Hepatocyte (in vitro differentiated cells): ENCODE data around the gene TBX18. TPM values are rescaled to one million over a fixed set of nuclear protein-coding genes. Genes with fewer than 3 reads are reported as not detected.

ENCODE experiments used
- DNase-seq: peaks from one replicate; pipeline ENCODE4 v3.0.0-alpha.2; 2016; ENCODE audit warnings: low spot score
- H2AFZ ChIP-seq: fragments of 200-600 bp; sonication (generic); 2 replicates; pipeline ENCODE4 v1.6.0; 2016; ENCODE audit warnings: antibody characterized with exemption, mild to moderate bottlenecking
- H3K27ac ChIP-seq: fragments of 200-600 bp; sonication (generic); 2 replicates; pipeline ENCODE4 v1.5.1; 2016; ENCODE audit warnings: mild to moderate bottlenecking
- H3K27me3 ChIP-seq: fragments of 200-600 bp; sonication (generic); 2 replicates; pipeline ENCODE4 v1.6.1; 2016
- H3K36me3 ChIP-seq: fragments of 200-600 bp; sonication (generic); replicated peaks from 2 replicates; pipeline ENCODE4 v1.5.1; 2016; ENCODE audit warnings: low read depth; ENCODE audit not compliant: insufficient read depth
- H3K4me1 ChIP-seq: fragments of 200-600 bp; sonication (generic); 2 replicates; pipeline ENCODE4 v1.5.1; 2016; ENCODE audit warnings: mild to moderate bottlenecking, moderate library complexity; ENCODE audit not compliant: insufficient read depth
- H3K4me2 ChIP-seq: fragments of 200-600 bp; sonication (generic); 2 replicates; pipeline ENCODE4 v1.6.0; 2016
- H3K4me3 ChIP-seq: fragments of 200-600 bp; sonication (generic); 2 replicates; pipeline ENCODE4 v1.5.1; 2016; ENCODE audit warnings: mild to moderate bottlenecking
- H3K79me2 ChIP-seq: fragments of 200-600 bp; sonication (generic); 2 replicates; pipeline ENCODE4 v1.6.0; 2017; ENCODE audit warnings: mild to moderate bottlenecking
- H3K9me2 ChIP-seq: fragments of 200-600 bp; sonication (generic); replicated peaks from 2 replicates; pipeline ENCODE4 v1.6.0; 2017; ENCODE audit warnings: mild to moderate bottlenecking; ENCODE audit not compliant: insufficient read depth
- H3K9me3 ChIP-seq: fragments of 200-600 bp; sonication (generic); 2 replicates; pipeline ENCODE4 v1.5.1; 2016; ENCODE audit warnings: low read depth, mild to moderate bottlenecking
- H4K20me1 ChIP-seq: fragments of 200-600 bp; sonication (generic); 2 replicates; pipeline ENCODE4 v1.6.0; 2016; ENCODE audit warnings: mild to moderate bottlenecking; ENCODE audit not compliant: insufficient read depth, poor library complexity, severe bottlenecking
- EZH2 ChIP-seq: fragments of 200-600 bp; sonication (generic); IDR thresholded peaks from 2 replicates; pipeline ENCODE4 v1.6.1; 2016; ENCODE audit warnings: antibody characterized with exemption, mild to moderate bottlenecking, borderline replicate concordance
- EZH2phosphoT487 ChIP-seq: fragments of 200-600 bp; sonication (generic); IDR thresholded peaks from one replicate; pipeline ENCODE4 v1.6.1; 2018; ENCODE audit warnings: antibody characterized with exemption, mild to moderate bottlenecking, low read depth, moderate library complexity; ENCODE audit not compliant: unreplicated experiment, severe bottlenecking
- WGBS: methylation state at CpG from one replicate; pipeline ENCODE4 v1.1.6; 2016; ENCODE audit warnings: low lambda C conversion rate; ENCODE audit errors: missing lambda C conversion rate; 5-methylcytosine and 5-hydroxymethylcytosine counted together
- polyA plus RNA-seq: library from polyadenylated mRNA; unstranded; fragments of >200 nt; fragmentation: Nextera tagmentation; extraction: Ambion mirVana; gene quantifications from 2 replicates; pipeline ENCODE4 v1.2.1, GENCODE V29; 2016
- total RNA-seq: library from RNA; depleted of rRNA; stranded (reverse); fragments of >200 nt; gene quantifications from 2 replicates; pipeline ENCODE4 v1.2.3, GENCODE V29; 2014
- TF ChIP-seq, protein P1 (sequence below): fragments of 200-600 bp; sonication (generic); IDR thresholded peaks from 2 replicates; pipeline ENCODE4 v1.5.1; 2016; ENCODE audit warnings: antibody characterized with exemption, mild to moderate bottlenecking; ENCODE audit not compliant: poor library complexity

TBX18 gene
- total and polyA plus RNA-seq, 2 experiments from 2014 or later: 0.37 to 1.3 TPM

GRCh38 chr6:84652356-84653026 is 111.9 kb downstream of the TBX18 start:
- H3K9me3 ChIP-seq: no peaks in the 10 kb centered on the region
- no peaks in the 10 kb centered on the region for H3K36me3 ChIP-seq
- no peak overlapping the region for H3K27ac ChIP-seq
- H3K79me2 ChIP-seq: no peaks in the 10 kb centered on the region
- H4K20me1 ChIP-seq: no peaks in the 10 kb centered on the region
- H3K9me2 ChIP-seq: no peaks in the 10 kb centered on the region
- no peaks in the 10 kb centered on the region for H3K27me3 ChIP-seq
- H3K4me3 ChIP-seq: no peak overlapping the region
- TF ChIP-seq EZH2 (no peak), EZH2phosphoT487 (no peak)
- TF ChIP-seq, protein P1, sequence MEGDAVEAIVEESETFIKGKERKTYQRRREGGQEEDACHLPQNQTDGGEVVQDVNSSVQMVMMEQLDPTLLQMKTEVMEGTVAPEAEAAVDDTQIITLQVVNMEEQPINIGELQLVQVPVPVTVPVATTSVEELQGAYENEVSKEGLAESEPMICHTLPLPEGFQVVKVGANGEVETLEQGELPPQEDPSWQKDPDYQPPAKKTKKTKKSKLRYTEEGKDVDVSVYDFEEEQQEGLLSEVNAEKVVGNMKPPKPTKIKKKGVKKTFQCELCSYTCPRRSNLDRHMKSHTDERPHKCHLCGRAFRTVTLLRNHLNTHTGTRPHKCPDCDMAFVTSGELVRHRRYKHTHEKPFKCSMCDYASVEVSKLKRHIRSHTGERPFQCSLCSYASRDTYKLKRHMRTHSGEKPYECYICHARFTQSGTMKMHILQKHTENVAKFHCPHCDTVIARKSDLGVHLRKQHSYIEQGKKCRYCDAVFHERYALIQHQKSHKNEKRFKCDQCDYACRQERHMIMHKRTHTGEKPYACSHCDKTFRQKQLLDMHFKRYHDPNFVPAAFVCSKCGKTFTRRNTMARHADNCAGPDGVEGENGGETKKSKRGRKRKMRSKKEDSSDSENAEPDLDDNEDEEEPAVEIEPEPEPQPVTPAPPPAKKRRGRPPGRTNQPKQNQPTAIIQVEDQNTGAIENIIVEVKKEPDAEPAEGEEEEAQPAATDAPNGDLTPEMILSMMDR: no peak
- H2AFZ ChIP-seq: no peak overlapping the region
- H3K4me2 ChIP-seq: no peak overlapping the region
- H3K4me1 ChIP-seq: no peaks in the 10 kb centered on the region
- 62% methylated on average over 3 of the region's 3 CpGs for WGBS
- no peak for DNase-seq

DNA sequence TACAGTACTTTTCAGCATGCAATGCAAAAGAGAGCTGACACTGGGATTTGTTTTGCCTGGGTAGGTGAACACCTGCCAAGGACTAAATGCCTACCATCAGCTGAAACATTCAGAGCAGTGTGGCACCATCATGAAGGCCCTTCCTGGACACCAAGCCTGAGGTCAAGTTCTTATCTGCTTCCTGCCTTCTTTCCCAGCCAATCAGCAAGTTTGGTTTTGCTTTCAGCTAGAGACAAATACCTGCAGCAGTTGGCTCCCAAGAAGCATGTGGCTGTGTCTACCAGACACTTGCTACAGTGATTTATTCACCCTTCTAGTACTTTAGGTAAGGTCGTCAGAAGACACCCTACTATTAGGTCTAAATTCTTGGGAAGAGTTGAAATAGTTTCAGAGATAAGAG is 112.8 kb downstream of the TBX18 start:
- no peak for DNase-seq
- Histone ChIP-seq H3K36me3 (no peaks in the 10 kb centered on the region), H3K4me1 (no peaks in the 10 kb centered on the region), H3K79me2 (no peaks in the 10 kb centered on the region), H3K4me3 (no peak overlapping the region), H3K9me3 (no peaks in the 10 kb centered on the region), H3K27ac (no peak overlapping the region), H3K27me3 (no peaks in the 10 kb centered on the region), H3K4me2 (no peak overlapping the region), H2AFZ (no peak overlapping the region), H4K20me1 (no peaks in the 10 kb centered on the region), H3K9me2 (no peaks in the 10 kb centered on the region)
- no peak for TF ChIP-seq EZH2
- TF ChIP-seq, protein P1: no peak
- TF ChIP-seq EZH2phosphoT487: no peak
- WGBS: 65% methylated on average over 1 of the region's 1 CpG

- Histone ChIP-seq H3K27ac (no peak overlapping the region), H4K20me1 (no peaks in the 10 kb centered on the region), H3K79me2 (no peaks in the 10 kb centered on the region), H3K4me1 (no peaks in the 10 kb centered on the region), H3K9me3 (no peaks in the 10 kb centered on the region), H3K4me2 (no peak overlapping the region), H3K27me3 (no peaks in the 10 kb centered on the region), H3K36me3 (no peaks in the 10 kb centered on the region), H2AFZ (no peak overlapping the region), H3K4me3 (no peak overlapping the region), H3K9me2 (no peaks in the 10 kb centered on the region)
- no peak for DNase-seq
- no peak for TF ChIP-seq EZH2phosphoT487
- no peak for TF ChIP-seq EZH2
- TF ChIP-seq, protein P1: no peak
Measured at GRCh38 chr6:84648444-84648843, 116.0 kb downstream of the TBX18 start.
